Measurements from ENCODE around the gene PCGF1. TPM values are rescaled to one million over a fixed set of nuclear protein-coding genes. Genes with fewer than 3 reads are reported as not detected.

PCGF1 gene
- total and polyA plus RNA-seq, 2 of the 13 experiments (the other 11 are each of a cell fraction or from before 2014, with no cell fraction given), result 20.4 to 22.6 TPM

GRCh38 chr2:74529357-74530238 is 22.1 kb upstream of the PCGF1 start, which contains the start of the genes AUP1 and HTRA2 (continued):
- TF ChIP-seq ZBTB40 (IDR thresholded peaks at IDR 0.05) (no peak), ZBTB40 (CRISPR knock-in tag; IDR thresholded peaks at IDR 0.05) (peak; percentile 60; the same call in 1 of the 2 replicates), DRAP1 (CRISPR knock-in tag; IDR thresholded peaks at IDR 0.05) (peak; percentile 78), TOPORS (CRISPR knock-in tag; IDR thresholded peaks at IDR 0.05) (peak; percentile 20; the same call in 1 of the 2 replicates), IRF2 (CRISPR knock-in tag; IDR thresholded peaks at IDR 0.05) (peak; percentile 97), MIER2 (CRISPR knock-in tag; IDR thresholded peaks at IDR 0.05) (peak; percentile 72; the same call in 1 of the 2 replicates), RBFOX2 (IDR thresholded peaks at IDR 0.05; ENCODE audit: low read depth, low read length) (peak; percentile 99), ZNF552 (CRISPR knock-in tag; IDR thresholded peaks at IDR 0.05; ENCODE audit: borderline replicate concordance) (peak; percentile 88; the same call in 1 of the 2 replicates), NFAT5 (CRISPR knock-in tag; IDR thresholded peaks at IDR 0.05) (no peak)
